Measurements from ENCODE around the gene BCAN.

Gene BCAN

GRCh38 chr1:156704166-156704711 lies 62.3 kb downstream of the BCAN start:
- no peak for DNase-seq

DNA sequence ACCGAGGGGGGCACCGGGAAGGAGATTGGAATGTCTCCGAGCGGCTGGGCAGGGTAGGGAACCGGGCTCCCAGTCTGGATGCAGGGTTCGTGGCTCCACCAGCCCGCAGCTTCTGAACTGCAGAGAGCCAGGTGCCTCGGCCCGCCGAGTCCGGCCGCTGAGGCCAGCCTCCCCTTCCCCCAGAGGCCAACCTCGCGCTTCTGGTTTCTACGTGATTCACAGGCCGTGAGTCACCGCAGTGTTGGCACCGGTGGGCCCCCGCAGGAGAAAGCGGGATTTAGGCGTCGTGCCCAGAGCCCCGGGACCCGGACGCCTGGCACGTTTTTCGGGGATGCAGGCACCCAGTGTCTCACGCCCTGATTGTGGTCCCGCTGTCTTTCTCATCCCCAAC lies 63.0 kb downstream of the BCAN start:
- peak; percentile 40 for DNase-seq

GRCh38 chr1:156705321-156705917 lies 63.5 kb downstream of the BCAN start, which contains the start of gene CRABP2:
Gene CRABP2 (minus strand): TSS chr1:156705583. CDS start chr1:156705446, 137 bp downstream.
- DNase-seq, result no peak

DNA sequence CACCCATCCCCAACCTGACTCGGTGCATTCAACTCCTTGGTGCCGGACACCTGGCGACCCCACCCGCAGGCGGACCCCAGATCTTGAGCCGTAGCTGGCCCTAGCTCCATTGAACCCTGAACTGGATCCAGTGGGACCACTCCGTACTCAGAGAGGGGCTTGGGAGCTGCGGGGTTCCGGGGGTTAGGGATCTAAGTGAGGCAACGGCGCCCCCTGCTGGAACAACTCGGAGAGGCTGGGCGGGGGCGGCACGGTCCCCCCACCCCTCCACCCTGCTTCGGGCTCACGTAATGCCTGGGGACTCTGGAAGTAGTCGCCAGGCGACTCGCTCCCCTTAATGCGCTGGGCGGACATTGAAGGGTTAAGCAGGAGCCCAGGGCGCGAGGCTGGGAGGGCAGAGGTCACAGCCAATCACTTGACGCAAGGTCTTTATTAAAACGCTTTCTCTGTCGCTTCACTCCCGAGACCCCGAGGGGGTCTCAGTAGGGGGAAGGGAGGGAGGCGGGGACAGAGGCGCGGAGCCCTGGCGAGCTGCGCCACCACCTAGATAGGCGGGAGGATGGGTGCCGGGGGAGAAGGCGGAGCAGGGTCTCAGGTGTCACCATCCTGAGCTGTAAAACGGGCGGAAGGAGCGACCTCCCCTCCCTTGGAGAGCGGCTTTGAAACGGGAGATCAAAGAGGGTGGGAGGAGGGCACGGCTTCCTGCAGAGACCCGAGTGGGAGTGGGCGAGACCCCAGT lies 64.2 kb downstream of the BCAN start:
- DNase-seq, result no peak

GRCh38 chr1:156706657-156707416 lies 64.9 kb downstream of the BCAN start:
- no peak for DNase-seq

GRCh38 chr1:156707417-156708217 lies 65.7 kb downstream of the BCAN start:
- no peak for DNase-seq

DNA sequence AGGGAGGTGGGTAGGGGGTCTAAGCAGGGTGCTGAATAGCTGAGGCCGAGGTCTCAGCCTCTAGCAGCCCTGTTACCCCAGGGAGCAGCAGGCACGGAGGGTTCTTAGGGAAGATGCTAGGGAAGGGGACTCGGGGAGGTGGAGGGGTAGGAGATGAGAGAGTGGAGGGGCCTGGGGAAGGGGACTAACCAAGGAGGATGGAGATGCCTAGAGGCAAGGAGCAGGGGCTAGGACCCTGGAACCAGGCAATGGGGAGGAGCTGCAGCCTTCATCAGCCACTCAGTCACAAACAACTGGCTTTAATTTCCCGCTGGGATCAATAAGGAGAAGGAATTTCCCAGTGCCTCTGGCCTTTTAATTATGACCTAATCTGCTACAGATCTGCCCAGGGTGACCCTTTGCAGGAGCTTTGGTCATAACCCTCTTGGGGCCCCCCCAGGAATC lies 66.3 kb downstream of the BCAN start:
- DNase-seq, result no peak

DNA sequence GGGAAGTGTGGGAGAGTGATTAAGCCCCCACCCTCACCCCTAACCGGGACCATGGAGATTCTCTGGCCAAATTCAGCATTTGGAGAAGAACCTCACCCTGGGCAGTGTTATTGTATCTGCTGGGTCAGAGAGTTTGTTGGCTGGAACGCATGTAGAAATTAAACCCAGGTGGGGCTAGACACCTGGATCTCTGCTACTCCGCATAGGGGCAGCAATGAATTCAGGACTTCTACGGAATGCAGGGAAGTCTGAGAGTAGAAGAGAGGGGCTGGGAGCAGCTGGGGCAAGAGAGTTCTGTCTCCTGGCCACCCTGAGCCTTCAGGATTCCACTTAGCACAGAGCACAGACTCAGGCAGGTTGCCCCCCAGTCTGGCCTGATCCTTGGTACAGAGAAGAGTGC lies 67.1 kb downstream of the BCAN start:
- no peak for DNase-seq
